ENCODE data around the gene VPS13C.

DNA sequence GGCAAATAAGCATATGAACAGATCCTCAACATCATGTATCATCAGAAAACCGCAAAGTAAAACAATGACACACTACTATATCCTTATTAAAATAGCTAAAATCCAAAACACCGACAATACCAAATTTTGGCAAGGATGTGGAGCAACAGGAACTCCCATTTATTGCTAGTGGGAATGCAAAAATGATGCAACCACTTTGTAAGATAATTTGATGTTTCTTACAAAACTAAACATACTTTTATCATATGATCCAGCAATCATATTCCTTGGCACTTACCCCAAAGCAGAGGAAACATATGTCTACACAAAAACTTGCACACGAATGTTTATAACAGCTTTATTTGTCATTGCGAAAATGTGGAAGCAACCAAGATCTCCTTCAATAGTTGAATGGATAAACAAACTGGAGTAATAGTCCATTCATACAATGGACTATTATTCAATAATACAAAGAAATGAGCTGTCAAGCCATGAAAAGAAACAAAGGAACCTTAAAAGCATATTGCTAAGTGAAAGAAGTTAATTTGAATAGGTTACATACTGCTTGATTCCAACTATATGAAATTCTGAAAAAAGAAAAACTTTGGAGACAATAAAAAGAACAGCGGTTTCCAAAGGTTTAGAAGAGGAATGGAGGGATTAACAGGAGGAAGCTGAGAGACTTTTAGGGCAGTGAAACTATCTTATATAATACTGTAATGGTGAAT lies 172.0 kb downstream of the VPS13C start:
- TF ChIP-seq GATA3 (IDR thresholded peaks at IDR 0.05; ENCODE audit: low read depth, low read length) (no peak), GATA2 (IDR thresholded peaks at IDR 0.05; ENCODE audit: low read depth, low read length) (no peak)

Data from SH-SY5Y (cell line).